GM21447 (cell line): Measurements from ENCODE around the gene PARD6G.
A peak's percentile ranks its signal among the peaks of the same experiment; 100 is the strongest.
"Not testable (repeated sequence)": the region's sequence is repeated elsewhere in the genome, so short reads cannot be mapped to it uniquely, and the experiment has no call there.

Experiments
- ATAC-seq: cut with Tn5 transposase; IDR thresholded peaks from one replicate; pipeline ENCODE4 v1.9.1; 2021; ENCODE audit not compliant: unreplicated experiment

Gene PARD6G, protein sequence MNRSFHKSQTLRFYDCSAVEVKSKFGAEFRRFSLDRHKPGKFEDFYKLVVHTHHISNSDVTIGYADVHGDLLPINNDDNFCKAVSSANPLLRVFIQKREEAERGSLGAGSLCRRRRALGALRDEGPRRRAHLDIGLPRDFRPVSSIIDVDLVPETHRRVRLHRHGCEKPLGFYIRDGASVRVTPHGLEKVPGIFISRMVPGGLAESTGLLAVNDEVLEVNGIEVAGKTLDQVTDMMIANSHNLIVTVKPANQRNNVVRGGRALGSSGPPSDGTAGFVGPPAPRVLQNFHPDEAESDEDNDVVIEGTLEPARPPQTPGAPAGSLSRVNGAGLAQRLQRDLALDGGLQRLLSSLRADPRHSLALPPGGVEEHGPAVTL

DNA sequence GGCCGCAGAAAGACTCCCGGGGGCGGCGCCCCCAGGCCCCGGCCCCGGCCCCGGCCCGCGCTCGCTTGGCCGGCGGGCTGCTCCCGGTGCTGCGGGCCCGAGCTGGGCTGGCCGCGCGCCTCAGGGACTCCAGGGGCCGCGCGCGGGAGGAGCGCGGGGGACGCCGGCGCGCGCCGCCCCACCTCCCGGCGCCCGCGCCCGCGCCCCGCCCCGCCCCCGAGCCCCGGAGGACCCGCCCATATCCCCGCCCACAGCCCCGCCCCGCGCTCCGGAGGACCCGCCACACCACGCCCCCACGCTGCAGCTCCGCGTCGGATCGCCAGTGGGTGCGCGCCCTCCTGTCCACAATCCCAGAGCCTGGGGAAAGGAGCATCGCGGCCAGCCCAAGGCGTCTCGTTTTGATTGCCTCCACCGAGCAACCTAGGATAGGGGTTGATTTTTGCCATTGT, at the start of gene PARD6G:
TSS of gene PARD6G (minus strand) at position 122 of the 449 bp plus-strand sequence. CDS start 166 bp downstream, outside the sequence.
- peak; percentile 56 for ATAC-seq

DNA sequence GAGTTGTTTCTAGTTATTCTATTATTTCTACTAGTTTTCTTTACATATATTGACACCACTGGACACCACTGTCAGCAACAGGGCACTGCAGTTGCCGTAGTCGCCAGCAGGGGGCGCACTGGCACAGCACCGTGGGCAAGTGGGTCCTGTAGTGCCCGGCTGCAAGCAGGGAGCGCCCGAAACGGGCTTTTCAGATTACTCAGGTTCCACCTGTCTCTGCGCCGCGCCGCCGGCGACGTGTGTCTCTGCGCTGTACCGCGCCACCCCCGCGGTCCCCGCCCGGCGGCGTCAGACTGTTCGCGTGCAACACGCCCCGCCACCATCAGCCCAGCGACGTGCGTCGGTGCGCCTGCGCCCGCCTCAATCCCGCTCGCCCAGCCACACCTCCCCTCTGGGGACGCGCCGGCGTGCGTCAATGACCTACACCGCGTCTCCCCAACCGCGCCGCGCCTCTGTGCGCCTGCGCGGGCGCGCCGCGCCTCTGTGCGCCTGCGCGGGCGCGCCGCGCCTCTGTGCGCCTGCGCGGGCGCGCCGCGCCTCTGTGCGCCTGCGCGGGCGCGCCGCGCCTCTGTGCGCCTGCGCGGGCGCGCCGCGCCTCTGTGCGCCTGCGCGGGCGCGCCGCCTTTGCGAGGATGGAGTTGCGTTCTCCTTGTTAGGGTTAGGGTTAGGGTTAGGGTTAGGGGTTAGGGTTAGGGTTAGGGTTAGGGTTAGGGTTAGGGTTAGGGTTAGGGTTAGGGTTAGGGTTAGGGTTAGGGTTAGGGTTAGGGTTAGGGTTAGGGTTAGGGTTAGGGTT, 15.1 kb upstream of the PARD6G start:
- ATAC-seq, result not testable (repeated sequence)

DNA sequence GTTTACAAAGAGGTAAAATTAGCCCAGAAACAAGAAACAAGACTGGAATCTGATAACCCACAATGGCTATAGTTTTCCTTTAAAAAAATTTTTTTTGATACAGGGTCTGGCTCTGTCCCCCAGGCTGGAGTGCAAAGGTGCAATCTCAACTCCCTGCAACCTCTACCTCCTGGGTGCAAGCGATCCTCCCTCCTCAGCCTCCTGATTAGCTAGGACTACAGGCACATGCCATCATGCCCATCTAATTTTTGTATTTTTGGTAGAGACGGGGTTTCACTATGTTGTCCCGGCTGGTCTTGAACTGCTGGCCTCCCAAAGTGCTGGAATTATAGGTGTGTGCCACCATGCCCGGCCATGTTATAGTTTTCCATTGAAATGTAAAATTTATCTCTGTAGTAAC, 12.3 kb upstream of the PARD6G start:
- ATAC-seq, result no peak

DNA sequence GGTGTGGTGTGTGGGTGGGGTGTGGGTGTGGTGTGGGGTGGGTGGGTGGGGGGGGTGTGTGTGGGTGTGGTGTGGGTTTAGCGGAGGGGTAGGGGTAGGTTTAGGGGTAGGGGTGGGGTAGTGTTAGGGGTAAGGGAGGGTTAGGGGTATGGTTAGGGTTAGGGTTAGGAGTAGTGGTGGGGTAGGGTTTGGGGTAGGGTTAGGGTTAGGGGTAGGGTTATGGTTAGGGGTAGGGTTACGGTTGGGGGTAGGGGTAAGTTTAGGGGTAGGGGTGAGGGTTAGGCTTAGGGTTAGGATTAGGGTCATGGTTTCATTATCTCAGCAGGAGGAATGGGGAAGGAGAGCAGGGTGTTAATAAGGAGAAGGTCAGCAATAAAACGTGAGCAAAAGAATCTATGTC, 11.3 kb upstream of the PARD6G start:
- no peak for ATAC-seq

DNA sequence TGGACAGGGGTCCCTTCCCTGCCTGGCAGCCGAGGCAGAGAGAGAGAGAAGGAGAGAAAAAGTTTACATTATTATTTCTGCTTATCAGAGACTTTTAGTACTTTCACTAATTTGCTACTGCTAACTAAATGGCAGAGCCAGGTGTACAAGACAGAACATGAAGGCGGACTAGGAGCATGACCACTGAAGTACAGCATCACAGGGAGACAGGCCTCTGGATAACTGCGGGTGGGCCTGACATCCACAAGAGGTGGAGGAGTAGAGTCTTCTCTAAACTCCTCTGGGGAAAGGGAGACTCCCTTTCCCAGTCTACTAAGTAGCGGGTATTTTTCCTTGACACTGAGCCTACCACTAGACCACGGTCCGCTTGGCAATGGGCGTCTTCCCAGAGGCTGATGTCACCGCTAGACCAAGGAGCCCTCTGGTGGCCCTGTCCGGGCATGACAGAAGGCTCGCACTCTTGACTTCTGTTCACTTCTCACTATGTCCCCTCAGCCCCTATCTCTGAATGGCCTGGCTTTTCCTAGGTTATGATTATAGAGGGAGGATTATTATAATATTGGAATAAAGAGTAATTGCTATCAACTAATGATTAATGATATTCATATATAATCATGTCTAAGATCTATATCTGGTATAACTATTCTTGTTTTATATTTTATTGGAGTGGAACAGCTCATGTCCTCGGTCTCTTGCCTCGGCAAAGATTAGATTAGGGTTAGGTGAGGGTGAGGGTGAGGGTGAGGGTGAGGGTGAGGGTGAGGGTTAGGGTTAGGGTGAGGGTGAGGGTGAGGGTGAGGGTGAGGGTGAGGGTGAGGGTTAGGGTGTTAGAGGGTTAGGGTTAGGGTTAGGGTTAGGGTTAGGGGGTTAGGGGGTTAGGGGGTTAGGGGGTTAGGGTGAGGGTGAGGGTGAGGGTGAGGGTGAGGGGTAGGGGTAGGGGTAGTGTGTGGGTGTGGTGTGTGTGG, 10.5 kb upstream of the PARD6G start:
- not testable (repeated sequence) for ATAC-seq

DNA sequence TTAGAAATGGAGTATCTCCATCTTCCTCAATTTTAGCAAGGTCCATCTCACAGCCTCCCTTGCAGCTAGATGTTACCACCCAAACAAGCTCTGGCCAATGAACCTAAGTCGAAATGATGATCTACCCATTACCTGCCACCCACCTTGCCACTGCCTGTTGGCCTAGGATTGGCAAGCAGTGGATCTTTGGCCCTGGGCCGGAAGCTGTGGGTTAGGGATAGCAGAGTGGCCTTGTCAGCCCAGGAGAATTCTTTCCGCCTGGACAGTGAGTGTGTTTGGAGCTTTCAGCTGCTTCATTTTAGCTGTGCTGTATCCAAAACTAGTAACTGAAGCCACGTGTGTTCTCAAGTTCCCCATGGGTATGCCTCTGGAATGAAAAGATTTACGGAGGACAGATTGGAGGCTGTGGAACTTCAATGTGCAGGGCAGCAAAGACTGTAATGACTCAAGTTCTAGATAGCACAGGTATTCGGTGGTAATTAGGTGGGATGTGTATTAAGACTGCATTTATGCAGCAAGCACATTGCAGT, 7.7 kb upstream of the PARD6G start:
- ATAC-seq, result no peak

DNA sequence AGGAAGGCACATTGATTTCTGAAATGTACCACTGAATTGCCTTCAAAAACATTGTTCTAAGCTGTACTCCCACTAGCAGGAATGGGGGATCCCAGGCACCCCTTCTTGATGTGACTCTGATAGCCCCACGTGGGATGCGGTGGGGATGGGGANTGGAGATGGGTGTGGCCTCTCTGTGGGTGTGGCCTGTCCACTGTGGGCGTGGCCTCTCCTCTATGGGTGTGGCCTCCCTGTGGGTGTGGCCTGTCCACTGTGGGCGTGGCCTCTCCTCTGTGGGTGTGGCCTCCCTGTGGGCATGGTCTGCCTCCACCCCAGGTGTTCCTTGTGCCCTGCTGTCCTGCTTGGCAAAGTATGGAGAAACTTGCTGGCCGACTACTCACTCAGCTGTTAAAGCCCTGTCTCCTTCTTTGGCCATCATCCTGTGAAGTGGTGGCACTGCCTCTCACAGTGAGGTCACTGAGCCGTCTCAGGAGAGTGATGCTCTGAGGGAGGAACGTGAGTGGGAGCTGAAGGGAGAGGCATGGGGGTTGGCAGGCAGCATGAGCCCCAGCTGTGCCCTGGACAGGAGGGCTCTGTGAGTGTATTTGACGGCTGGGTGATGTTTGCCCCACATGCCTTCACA, 6.7 kb upstream of the PARD6G start:
- no peak for ATAC-seq

DNA sequence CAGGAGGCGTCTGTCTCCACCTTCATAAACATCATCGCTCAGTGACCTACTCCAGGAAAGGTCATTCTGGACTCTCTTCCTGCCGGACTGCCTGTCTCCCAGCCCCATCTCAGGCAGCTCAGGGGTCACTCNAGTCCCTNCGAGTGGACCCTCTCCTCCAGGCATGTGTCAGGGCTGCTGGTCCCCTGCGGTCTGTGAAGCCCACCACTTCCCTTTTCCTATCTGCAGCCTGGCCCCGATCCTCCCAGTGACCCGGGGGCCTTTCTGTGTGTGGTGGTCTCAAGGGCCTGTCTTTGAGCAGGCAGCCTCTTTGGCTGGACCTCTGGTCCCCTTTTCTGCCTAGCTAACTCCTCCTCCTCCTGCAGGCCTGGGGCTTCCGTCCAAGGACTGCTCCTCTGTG, 5.9 kb upstream of the PARD6G start:
- ATAC-seq, result no peak

DNA sequence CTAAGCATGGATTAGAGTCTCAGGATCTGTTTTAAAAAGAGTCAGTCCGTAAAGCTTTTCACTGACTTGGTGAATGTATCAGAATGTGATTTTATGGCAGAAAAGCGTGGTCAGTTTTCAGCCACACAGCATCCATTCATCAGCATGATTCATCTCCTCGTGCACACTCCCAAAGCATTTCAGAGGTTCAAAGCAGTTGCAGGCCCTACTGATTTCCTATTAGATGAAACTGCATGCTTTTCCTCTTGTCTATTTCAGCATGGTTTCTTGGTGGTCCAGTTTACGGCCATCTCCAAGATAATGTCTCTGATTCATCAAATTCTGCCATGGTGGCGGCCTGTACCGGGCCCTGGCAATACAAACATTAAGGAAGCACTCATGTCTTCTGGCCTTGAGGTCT, 4.8 kb upstream of the PARD6G start:
- no peak for ATAC-seq

DNA sequence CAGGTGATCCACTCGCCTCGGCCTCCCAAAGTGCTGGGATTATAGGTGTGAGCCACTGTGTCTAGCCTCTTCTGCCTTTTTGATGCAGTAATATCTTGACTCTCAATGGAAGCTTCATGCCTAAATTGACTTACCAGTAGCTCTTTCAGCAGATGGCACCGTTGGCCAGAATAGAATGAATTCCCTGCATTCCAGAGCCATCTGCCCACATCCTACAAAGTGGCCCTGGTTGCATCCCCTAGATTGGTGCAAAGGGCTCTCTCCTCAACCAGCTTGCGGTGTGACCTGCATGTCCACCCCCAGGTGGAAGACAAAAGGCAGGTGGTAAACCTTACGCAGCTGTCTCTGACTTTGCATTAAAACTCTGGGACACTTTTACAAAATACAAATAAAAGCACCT, 4.4 kb upstream of the PARD6G start:
- no peak for ATAC-seq

DNA sequence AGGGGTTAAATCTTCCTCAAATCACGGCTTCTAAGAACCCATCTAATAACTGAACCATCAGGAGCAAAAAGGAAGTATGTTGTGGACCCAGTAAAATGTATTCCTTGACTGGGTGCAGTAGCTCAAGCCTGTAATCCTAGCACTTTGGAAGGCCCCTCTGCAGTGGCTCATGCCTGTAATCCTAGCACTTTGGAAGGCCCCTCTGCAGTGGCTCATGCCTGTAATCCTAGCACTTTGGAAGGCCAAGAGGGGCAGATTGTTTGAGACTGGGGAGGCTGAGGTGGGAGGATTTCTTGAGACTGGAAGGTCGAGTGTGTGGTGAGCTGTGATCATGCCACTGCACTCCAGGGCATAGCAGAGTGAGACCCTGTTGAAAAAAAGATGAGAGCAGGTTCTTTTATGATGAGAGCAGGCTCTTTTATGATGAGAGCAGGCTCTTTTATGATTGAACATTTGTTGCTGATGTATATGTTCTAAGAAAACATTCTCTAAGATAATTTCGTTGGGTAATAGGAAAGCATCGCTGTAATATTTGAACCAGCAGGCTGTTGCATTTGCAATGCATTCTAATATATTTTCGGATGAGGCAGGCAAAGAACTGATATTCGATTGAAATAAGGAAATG, 3.5 kb upstream of the PARD6G start:
- no peak for ATAC-seq

DNA sequence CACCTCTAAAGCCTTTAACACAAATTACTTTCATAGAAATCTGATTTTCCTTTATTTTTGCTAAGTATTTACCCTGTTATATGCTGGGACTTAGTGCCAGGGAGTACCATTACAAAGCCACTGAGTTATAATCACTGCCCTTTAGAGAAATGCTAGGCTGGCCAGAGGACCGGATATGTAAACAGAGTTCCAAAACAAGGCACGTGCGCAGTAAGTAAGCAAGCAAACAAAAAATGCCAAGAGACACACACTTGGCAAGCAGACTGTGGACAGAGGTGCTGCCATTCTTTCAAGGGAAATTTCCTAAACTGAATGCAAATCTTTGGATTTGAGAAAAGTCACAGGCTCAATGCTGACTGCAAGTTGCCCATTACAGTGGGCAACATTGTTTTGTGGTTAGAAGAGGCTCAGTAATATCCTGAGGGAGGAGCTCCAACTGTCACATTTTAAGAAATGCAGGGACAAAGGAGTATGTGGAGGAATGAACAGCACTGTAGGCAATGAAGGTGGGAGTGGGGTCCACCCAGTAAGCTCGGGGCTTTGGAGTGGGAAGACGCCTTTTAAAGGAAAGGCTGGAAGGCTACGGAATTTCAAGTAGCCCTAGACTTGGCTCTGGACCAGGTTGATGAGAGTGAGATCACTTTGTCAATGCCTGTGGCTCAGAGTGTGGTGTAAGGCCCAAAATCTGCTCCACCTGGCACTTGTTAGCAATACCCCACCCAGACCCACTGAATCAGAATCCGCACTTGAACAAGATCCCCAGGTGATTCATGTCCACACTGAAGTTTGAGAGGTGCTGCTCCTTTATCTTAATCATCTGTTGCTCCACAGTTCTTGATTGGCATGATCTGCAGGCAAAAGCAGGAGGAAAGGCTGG, 2.1 kb upstream of the PARD6G start:
- ATAC-seq, result no peak

DNA sequence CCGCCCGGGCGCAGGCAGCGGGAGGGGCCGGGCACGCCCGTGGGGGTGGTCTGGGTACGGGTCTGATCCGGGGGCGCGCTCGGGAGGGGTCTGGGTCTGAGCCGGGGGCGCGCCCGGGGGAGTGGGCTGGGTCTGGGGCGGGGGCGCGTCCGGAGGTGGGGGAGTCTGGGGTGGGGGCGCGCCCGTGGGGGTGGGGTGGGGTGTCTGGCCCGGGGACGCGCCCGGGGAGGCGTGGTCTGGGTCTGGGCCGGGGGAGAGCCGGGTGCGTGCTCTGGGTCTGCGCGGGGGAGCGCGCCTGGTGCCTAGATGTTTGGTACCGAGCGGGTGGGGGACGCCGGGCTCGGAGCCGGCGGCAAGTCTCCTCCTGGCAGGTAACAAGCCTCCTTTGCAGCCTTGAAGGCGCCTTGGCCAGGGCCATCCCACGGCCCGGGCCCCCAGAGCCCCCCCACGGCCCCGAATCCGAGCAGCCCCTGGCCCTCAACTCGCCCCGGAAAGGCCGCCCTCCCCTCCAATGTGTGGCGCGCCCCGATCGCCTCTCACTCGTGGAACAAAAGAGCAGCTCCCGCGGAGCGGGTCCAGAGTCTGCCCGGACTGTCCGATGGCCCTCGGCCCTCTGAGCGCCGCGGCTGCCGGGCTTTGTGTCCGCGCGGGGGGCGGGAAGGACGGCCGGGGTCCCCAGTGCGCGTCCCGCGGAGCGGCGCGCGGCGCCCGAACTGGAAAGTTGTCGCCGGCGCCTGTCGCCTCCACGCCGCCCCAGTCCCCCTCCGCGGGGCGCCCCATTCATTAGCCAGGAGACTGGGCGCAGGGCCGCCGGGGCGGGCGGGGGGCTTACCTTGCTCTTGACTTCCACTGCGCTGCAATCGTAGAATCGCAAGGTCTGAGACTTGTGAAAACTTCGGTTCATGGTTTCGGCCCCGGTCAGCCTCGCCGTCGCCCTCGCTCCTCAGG, 595 bp downstream of the PARD6G start:
- ATAC-seq, result peak; percentile 31

DNA sequence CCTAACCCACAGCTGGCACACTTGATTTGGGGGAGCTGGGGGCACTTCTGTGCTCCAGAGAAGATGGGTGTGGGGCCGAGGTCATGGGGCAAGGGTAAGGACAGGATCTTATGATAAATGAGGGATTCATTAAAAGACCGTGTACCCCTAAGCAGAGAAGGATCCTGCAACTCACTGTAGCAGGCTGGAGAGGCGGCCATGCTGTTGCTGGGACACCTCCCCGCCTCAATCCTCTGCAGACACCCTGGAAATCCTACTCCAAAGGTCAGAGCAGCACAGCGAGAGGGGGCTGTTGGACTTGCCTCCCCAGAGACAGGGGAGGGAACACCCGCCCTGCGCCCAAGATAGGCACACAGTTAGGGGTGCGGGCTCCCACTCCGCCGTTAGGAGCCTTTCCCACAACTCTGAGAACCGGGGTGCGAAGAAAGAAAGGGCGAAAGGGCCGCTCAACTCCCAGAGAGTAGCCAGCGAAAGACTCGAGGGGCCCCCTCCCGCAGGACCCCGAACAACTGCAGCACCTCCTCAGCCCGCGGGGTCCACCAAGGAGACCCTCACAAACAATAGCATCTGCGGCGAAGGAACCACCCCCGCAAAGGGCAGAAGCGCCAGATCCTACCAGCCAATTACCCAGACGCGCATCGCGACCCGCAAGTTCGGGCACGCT, 1.4 kb downstream of the PARD6G start:
- ATAC-seq, result no peak

DNA sequence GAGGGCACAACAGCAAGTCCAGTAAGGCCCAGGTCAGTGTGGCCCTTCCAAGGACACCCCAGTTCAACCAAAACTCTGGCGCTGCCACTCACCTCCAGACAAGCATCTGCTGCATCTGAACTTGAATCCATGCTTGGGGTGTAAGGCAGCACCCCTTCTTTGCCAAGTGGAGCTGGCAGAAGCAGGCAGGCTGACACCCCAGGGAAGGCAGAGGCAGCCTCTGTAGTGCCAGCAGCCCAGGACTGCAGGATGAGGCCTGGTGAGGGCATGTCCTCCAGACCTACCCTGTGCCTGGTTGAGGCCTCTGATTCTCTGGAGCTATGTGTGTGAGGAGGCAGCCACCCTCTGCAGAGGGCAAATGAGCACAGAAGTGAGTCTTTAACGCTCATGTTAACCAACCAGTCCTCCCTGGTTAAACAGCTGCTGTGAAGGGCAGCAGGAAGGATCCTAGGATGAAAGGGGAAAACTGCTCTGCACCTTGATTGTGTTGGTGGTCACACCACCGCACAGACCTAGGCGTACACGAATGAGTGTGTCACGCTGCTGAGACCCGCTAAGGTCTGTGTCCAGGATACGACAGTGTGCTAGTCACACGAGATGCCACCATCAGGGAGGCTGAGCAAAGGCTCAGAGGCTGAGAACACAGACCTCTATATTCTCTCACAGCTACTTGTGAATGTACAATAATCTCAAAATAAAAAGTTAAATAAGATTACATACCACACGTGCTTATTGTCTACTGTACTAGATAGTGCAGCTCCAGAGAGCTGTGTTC, 2.2 kb downstream of the PARD6G start:
- no peak for ATAC-seq

DNA sequence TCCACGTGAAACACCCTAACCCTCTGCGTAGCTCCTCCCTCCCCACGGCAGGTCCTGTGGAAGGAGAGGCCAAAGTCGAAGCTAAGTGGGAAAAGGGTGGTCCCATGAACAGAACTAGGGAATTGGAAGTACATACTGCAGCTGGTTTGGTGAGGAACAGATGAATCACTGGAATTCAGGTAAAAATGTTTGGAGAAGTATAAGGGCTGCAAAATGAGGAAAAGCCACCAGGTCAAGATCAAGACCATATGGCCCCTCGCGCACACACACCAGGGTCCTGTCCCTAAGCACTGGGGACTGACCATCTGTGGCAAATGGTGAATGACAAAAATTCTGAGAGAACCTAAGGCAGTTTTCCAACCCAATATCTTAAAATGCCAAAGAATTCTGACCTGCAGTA, 3.1 kb downstream of the PARD6G start:
- ATAC-seq, result no peak

DNA sequence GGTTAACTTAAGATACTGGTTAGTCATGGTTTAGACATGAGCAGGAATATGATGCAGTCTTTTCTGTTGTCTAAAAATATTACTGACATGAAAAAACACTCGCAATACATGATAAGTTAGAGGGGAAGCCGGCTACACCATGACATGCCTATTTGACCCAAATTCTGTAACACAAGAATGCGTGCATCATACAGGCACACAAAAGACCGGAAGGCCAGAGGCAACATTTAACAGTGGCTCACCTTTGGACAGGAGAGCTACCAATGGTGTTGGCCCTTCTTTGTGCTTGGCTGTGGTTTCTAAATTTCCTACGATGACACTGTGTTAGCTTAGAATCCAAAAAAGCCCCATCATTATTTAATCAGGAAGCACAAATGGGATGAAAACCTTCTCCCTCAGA, 4.1 kb downstream of the PARD6G start:
- no peak for ATAC-seq
